ENCODE results near the gene SULT1B1.

Gene SULT1B1

GRCh38 chr4:69749771-69750170 is 10.6 kb downstream of the SULT1B1 start:
- no peak for DNase-seq (ENCODE audit: low read depth in 2 of 2)

- no peak for DNase-seq (ENCODE audit: low read depth in 2 of 2)
These were observed 12.2 kb downstream of the SULT1B1 start for GRCh38 chr4:69748173-69748572.

- DNase-seq (ENCODE audit: low read depth in 2 of 2) = no peak
These were observed 16.3 kb downstream of the SULT1B1 start for GRCh38 chr4:69744157-69744478.

GRCh38 chr4:69743476-69744156 is 16.8 kb downstream of the SULT1B1 start:
- DNase-seq (ENCODE audit: low read depth in 2 of 2) = no peak

GRCh38 chr4:69742596-69742995 is 17.8 kb downstream of the SULT1B1 start:
- DNase-seq (ENCODE audit: low read depth in 2 of 2) = no peak

GRCh38 chr4:69738872-69739271 is 21.5 kb downstream of the SULT1B1 start:
- no peak for DNase-seq (ENCODE audit: low read depth in 2 of 2)

- no peak for DNase-seq (ENCODE audit: low read depth in 2 of 2)
These were observed 25.3 kb downstream of the SULT1B1 start for GRCh38 chr4:69735119-69735518.

GRCh38 chr4:69731847-69732246 is 28.6 kb downstream of the SULT1B1 start:
- no peak for DNase-seq (ENCODE audit: low read depth in 2 of 2)

GRCh38 chr4:69731241-69731640 is 29.2 kb downstream of the SULT1B1 start:
- DNase-seq (ENCODE audit: low read depth in 2 of 2) = no peak

GRCh38 chr4:69730002-69730401 is 30.4 kb downstream of the SULT1B1 start:
- no peak for DNase-seq (ENCODE audit: low read depth in 2 of 2)

GRCh38 chr4:69727926-69728325 is 32.5 kb downstream of the SULT1B1 start:
- no peak for DNase-seq (ENCODE audit: low read depth in 2 of 2)

- no peak for DNase-seq (ENCODE audit: low read depth in 2 of 2)
These were observed 33.0 kb downstream of the SULT1B1 start for GRCh38 chr4:69727426-69727825.

GRCh38 chr4:69726971-69727370 is 33.4 kb downstream of the SULT1B1 start:
- no peak for DNase-seq (ENCODE audit: low read depth in 2 of 2)

- DNase-seq (ENCODE audit: low read depth in 2 of 2) = no peak
These were observed 41.8 kb downstream of the SULT1B1 start for GRCh38 chr4:69718396-69719271.

- DNase-seq (ENCODE audit: low read depth in 2 of 2) = no peak
These were observed 42.6 kb downstream of the SULT1B1 start for GRCh38 chr4:69717778-69718177.

- DNase-seq (ENCODE audit: low read depth in 2 of 2) = no peak
These were observed 43.8 kb downstream of the SULT1B1 start for GRCh38 chr4:69716654-69717053.

- no peak for DNase-seq (ENCODE audit: low read depth in 2 of 2)
These were observed 46.3 kb downstream of the SULT1B1 start for GRCh38 chr4:69714086-69714485.

- no peak for DNase-seq (ENCODE audit: low read depth in 2 of 2)
These were observed 46.8 kb downstream of the SULT1B1 start for GRCh38 chr4:69713593-69713992.

GRCh38 chr4:69710580-69710979 is 49.8 kb downstream of the SULT1B1 start:
- no peak for DNase-seq (ENCODE audit: low read depth in 2 of 2)

- DNase-seq (ENCODE audit: low read depth in 2 of 2) = no peak
These were observed 52.2 kb downstream of the SULT1B1 start for GRCh38 chr4:69708211-69708610.

- DNase-seq (ENCODE audit: low read depth in 2 of 2) = no peak
These were observed 52.6 kb downstream of the SULT1B1 start for GRCh38 chr4:69707807-69708206.

- DNase-seq (ENCODE audit: low read depth in 2 of 2) = no peak
These were observed 58.2 kb downstream of the SULT1B1 start for GRCh38 chr4:69702201-69702600.

GRCh38 chr4:69701696-69702095 is 58.7 kb downstream of the SULT1B1 start:
- no peak for DNase-seq (ENCODE audit: low read depth in 2 of 2)

Data from stimulated activated CD4-positive, alpha-beta T cell treated with anti-CD3 and anti-CD28 coated beads, Interleukin-1b, Interleukin-23, amount 100 ng/mL, for 1 hour (primary cell).